Measurements from ENCODE around the gene TNFAIP6.

DNA sequence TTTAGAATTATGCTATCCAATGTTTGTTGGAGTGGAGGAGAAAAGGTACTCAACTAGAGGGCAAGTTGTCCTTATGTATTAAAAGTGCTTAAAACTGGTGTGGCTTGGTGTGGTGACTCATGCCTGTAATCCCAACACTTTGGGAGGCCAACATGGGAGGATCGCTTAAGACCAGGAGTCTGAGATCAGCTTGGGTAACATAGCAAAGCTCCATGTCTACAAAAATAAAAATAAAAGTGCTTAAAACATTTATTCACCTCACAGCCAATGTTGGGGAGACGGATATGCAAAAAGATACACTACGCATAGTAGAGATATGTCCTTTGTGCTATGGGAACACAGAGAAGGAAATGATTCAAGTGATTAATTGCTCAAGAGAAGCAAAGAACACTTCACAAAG is 19.3 kb upstream of the TNFAIP6 start:
- TF ChIP-seq, protein P1, sequence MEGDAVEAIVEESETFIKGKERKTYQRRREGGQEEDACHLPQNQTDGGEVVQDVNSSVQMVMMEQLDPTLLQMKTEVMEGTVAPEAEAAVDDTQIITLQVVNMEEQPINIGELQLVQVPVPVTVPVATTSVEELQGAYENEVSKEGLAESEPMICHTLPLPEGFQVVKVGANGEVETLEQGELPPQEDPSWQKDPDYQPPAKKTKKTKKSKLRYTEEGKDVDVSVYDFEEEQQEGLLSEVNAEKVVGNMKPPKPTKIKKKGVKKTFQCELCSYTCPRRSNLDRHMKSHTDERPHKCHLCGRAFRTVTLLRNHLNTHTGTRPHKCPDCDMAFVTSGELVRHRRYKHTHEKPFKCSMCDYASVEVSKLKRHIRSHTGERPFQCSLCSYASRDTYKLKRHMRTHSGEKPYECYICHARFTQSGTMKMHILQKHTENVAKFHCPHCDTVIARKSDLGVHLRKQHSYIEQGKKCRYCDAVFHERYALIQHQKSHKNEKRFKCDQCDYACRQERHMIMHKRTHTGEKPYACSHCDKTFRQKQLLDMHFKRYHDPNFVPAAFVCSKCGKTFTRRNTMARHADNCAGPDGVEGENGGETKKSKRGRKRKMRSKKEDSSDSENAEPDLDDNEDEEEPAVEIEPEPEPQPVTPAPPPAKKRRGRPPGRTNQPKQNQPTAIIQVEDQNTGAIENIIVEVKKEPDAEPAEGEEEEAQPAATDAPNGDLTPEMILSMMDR (conservative IDR thresholded peaks at IDR 0.05; ENCODE audit: low read length): no peak
- no peak for TF ChIP-seq EZH2phosphoT487 (IDR thresholded peaks at IDR 0.05; ENCODE audit: borderline replicate concordance)

Data from Loucy (cell line).